DND-41 (cell line): ENCODE data around the gene EHBP1.

Source experiments
- ATAC-seq: fragments of 200-7000 bp; cut with Tn5 transposase; 3 replicates; pipeline ENCODE4 v1.9.1; 2021; ENCODE audit warnings: low read depth; ENCODE audit not compliant: insufficient read depth
- DNase-seq: peaks from one replicate; pipeline ENCODE4 v3.0.0-alpha.2; 2020
- H2AFZ ChIP-seq: 2 replicates; pipeline ENCODE4 v1.6.0; 2012; ENCODE audit warnings: low read depth, low read length
- H3K27ac ChIP-seq: 2 replicates; pipeline ENCODE4 v1.5.1; 2012; ENCODE audit warnings: low read length, inconsistent platforms
- H3K27me3 ChIP-seq: fragments of 200-600 bp; sonication (generic); 2 replicates; pipeline ENCODE4 v1.6.0; 2012; ENCODE audit warnings: low read length, mild to moderate bottlenecking, inconsistent platforms; ENCODE audit not compliant: insufficient read depth, poor library complexity
- H3K36me3 ChIP-seq: 2 replicates; pipeline ENCODE4 v1.5.1; 2012; ENCODE audit warnings: low read length, inconsistent platforms; ENCODE audit not compliant: insufficient read depth
- H3K4me1 ChIP-seq: 2 replicates; pipeline ENCODE4 v1.5.1; 2012; ENCODE audit warnings: mild to moderate bottlenecking, low read length; ENCODE audit not compliant: insufficient read depth
- H3K4me2 ChIP-seq: 2 replicates; pipeline ENCODE4 v1.6.0; 2012; ENCODE audit warnings: mild to moderate bottlenecking, moderate library complexity, low read length, inconsistent platforms; ENCODE audit not compliant: insufficient read depth
- H3K4me3 ChIP-seq, 2 experiments: fragments of 200-600 bp in 1 of 2; shearing (Covaris generic) in 1 of 2; 2 replicates each; pipeline ENCODE4 v1.5.1; 2012 to 2016; ENCODE audit warnings: inconsistent platforms in 2 of 2, low read length in 2 of 2, mild to moderate bottlenecking in 2 of 2, low read depth in 1 of 2, moderate library complexity in 1 of 2
- H3K79me2 ChIP-seq: 2 replicates; pipeline ENCODE4 v1.6.0; 2012; ENCODE audit warnings: low read length, inconsistent platforms; ENCODE audit not compliant: insufficient read depth
- H3K9ac ChIP-seq: 2 replicates; pipeline ENCODE4 v1.6.0; 2012; ENCODE audit warnings: low read depth, mild to moderate bottlenecking, inconsistent platforms, low read length, moderate library complexity
- H3K9me3 ChIP-seq: 2 replicates; pipeline ENCODE4 v1.5.1; 2012; ENCODE audit warnings: low read length, moderate library complexity, mild to moderate bottlenecking, inconsistent platforms; ENCODE audit not compliant: insufficient read depth, severe bottlenecking
- H4K20me1 ChIP-seq: 2 replicates; pipeline ENCODE4 v1.6.0; 2012; ENCODE audit warnings: low read length; ENCODE audit not compliant: insufficient read depth
- CTCF ChIP-seq: IDR thresholded peaks from 2 replicates; pipeline ENCODE4 v1.5.1; 2012; ENCODE audit warnings: borderline replicate concordance, low read length, moderate library complexity, mild to moderate bottlenecking; ENCODE audit not compliant: poor library complexity, severe bottlenecking; ENCODE audit errors: extremely low read depth
- EZH2 ChIP-seq: IDR thresholded peaks from 3 replicates; pipeline ENCODE4 v1.6.1; 2012; ENCODE audit warnings: borderline replicate concordance, low read depth, mild to moderate bottlenecking, moderate library complexity, low read length, inconsistent platforms; ENCODE audit not compliant: severe bottlenecking

EHBP1 gene

DNA sequence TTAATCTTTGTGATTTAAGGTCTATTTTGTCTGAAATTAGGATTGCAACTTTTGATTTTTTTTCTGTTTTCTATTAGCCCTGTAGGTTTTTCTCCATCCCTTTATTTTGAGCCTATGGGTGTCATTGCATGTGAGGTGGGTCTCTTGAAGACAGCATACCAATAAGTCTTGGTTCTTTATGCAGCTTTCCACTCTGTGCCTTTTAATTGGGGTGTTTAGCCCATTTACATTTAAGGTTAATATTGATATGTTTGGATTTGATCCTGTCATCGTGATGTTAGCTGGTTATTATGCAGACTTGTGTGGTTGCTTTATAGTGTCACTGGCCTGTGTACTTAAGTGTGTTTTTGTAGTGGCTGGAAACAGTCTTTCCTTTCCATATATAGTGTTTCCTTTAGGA, 17.7 kb downstream of the EHBP1 start:
- Histone ChIP-seq H3K9ac (no peak overlapping the region), H3K36me3 (peaks cover 5% of the 10 kb centered on the region; the same call in 1 of the 2 replicates), H3K27ac (no peak overlapping the region), H3K9me3 (peaks cover 7% of the 10 kb centered on the region), H3K4me2 (no peak overlapping the region), H4K20me1 (peaks cover 12% of the 10 kb centered on the region; the same call in 1 of the 2 replicates), H3K79me2 (peaks cover 80% of the 10 kb centered on the region), H3K27me3 (no peaks in the 10 kb centered on the region), H3K4me1 (0 out of 2 replicates have a peak, but pooled peaks cover 3% of the 10 kb centered on the region), H3K4me3 (no peak overlapping the region), H2AFZ (no peak overlapping the region)
- ATAC-seq (no peak), DNase-seq (no peak)
- no peak for TF ChIP-seq EZH2
- TF ChIP-seq CTCF: no peak

- H3K9ac ChIP-seq: no peak overlapping the region
- H3K4me2 ChIP-seq: no peak overlapping the region
These were observed 18.6 kb downstream of the EHBP1 start for GRCh38 chr2:62724106-62724505.

DNA sequence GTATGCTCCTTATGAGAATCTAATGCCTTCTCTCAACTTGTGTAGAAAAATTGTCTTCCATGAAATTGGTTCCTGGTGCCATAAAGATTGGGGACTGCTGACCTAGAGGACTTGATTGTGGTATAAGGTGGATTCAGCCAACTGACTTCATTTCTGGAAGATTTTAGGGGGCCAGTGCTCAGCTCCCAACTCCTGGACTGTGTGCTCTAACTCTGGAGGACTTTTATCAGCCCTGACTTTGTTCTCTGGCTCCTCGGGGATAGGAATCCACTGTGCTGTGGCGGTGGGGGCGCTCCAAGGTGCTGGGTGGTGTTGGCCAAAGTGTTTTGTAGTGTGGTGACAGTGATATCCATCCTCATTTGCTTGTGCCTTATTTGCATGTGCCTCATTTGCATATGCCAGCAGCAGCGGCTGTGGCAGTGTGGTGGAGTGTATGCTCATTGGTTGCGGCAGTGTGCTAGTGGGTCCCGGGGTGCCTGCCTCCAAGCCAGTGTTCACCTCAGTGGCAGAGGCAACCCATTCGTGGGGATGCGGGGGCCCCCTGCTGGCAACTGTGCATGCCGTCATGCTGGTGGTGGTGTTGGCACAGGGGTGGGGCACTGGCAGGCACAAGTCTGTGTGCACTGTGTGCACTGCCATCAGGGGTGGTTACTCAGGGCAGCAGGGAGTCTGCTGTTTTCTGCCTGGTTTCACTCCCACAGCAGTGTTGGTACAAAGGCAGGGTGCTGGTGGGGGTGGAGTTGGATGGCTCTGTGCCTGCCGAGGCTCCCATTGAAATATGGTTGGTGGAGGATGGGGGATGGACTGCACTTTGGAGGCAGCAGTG, 19.6 kb downstream of the EHBP1 start:
- H3K4me3 ChIP-seq: no peak overlapping the region
- DNase-seq: peak; percentile 43
- peaks cover 7% of the 10 kb centered on the region for H3K9me3 ChIP-seq
- H3K36me3 ChIP-seq: peaks cover 5% of the 10 kb centered on the region; the same call in 1 of the 2 replicates
- no peak overlapping the region; the same call in 1 of the 2 replicates for H3K27ac ChIP-seq
- H3K4me1 ChIP-seq: no peaks in the 10 kb centered on the region
- H2AFZ ChIP-seq: no peak overlapping the region
- peak; percentile 62 for TF ChIP-seq CTCF
- no peak for TF ChIP-seq EZH2
- peaks cover 72% of the 10 kb centered on the region for H3K79me2 ChIP-seq
- no peaks in the 10 kb centered on the region for H3K27me3 ChIP-seq
- ATAC-seq: peak; percentile 70
- peaks cover 12% of the 10 kb centered on the region; the same call in 1 of the 2 replicates for H4K20me1 ChIP-seq
- H3K4me2 ChIP-seq: no peak overlapping the region
- H3K9ac ChIP-seq: no peak overlapping the region

More at GRCh38 chr2:62724106-62724505, 18.6 kb downstream of the EHBP1 start:
- Histone ChIP-seq H4K20me1 (peaks cover 12% of the 10 kb centered on the region; the same call in 1 of the 2 replicates), H3K27ac (no peak overlapping the region), H3K79me2 (peaks cover 78% of the 10 kb centered on the region), H3K36me3 (peaks cover 5% of the 10 kb centered on the region; the same call in 1 of the 2 replicates), H2AFZ (no peak overlapping the region), H3K4me3 (no peak overlapping the region), H3K4me1 (0 out of 2 replicates have a peak, but pooled peaks cover 3% of the 10 kb centered on the region), H3K27me3 (no peaks in the 10 kb centered on the region), H3K9me3 (peaks cover 7% of the 10 kb centered on the region)
- DNase-seq (no peak), ATAC-seq (no peak)
- TF ChIP-seq CTCF (no peak), EZH2 (no peak)
